ENCODE measurements around the gene HIPK4. TPM values are rescaled to one million over a fixed set of nuclear protein-coding genes. Genes with fewer than 3 reads are reported as not detected.

The HIPK4 gene
- total RNA-seq, 1 donor from 2014 or later: not detected

GRCh38 chr19:40394816-40395210, 4.8 kb upstream of the HIPK4 start:
- Mint-ChIP-seq H3K27me3 (ENCODE audit: insufficient read depth) (no peaks in the 10 kb centered on the region), H3K36me3 (ENCODE audit: low read depth) (no peaks in the 10 kb centered on the region), H3K27ac (no peak overlapping the region), H3K4me1 (ENCODE audit: low read depth) (peaks cover 10% of the 10 kb centered on the region), H3K9me3 (no peaks in the 10 kb centered on the region), H3K4me3 (no peak overlapping the region)
- no peak for DNase-seq (ENCODE audit: low spot score)
- intact Hi-C loops (cut with micrococcal nuclease): no loop called here

GRCh38 chr19:40393894-40394815, 4.2 kb upstream of the HIPK4 start:
- intact Hi-C loops (cut with micrococcal nuclease): no loop called here
- DNase-seq (ENCODE audit: low spot score): no peak
- H3K4me1 Mint-ChIP-seq (ENCODE audit: low read depth): peaks cover 6% of the 10 kb centered on the region
- H3K27ac Mint-ChIP-seq: no peak overlapping the region
- H3K36me3 Mint-ChIP-seq (ENCODE audit: low read depth): no peaks in the 10 kb centered on the region
- H3K27me3 Mint-ChIP-seq (ENCODE audit: insufficient read depth): no peaks in the 10 kb centered on the region
- no peak overlapping the region for H3K4me3 Mint-ChIP-seq
- H3K9me3 Mint-ChIP-seq: no peaks in the 10 kb centered on the region

- no peak for DNase-seq (ENCODE audit: low spot score)
- H3K4me1 Mint-ChIP-seq (ENCODE audit: low read depth): no peaks in the 10 kb centered on the region
- H3K27ac Mint-ChIP-seq: no peak overlapping the region
- H3K4me3 Mint-ChIP-seq: no peak overlapping the region
- intact Hi-C loops (cut with micrococcal nuclease): no loop called here
- no peaks in the 10 kb centered on the region for H3K36me3 Mint-ChIP-seq (ENCODE audit: low read depth)
- H3K27me3 Mint-ChIP-seq (ENCODE audit: insufficient read depth): peaks cover 2% of the 10 kb centered on the region
- no peaks in the 10 kb centered on the region for H3K9me3 Mint-ChIP-seq
These were observed 3.0 kb upstream of the HIPK4 start for GRCh38 chr19:40392894-40393517.

- intact Hi-C loops (cut with micrococcal nuclease): no loop called here
- no peak for DNase-seq (ENCODE audit: low spot score)
- Mint-ChIP-seq H3K36me3 (ENCODE audit: low read depth) (no peaks in the 10 kb centered on the region), H3K9me3 (no peaks in the 10 kb centered on the region), H3K27me3 (ENCODE audit: insufficient read depth) (peaks cover 2% of the 10 kb centered on the region), H3K4me3 (no peak overlapping the region), H3K27ac (no peak overlapping the region), H3K4me1 (ENCODE audit: low read depth) (no peaks in the 10 kb centered on the region)
These were observed 2.1 kb upstream of the HIPK4 start for GRCh38 chr19:40392123-40392522.

- intact Hi-C loops (cut with micrococcal nuclease): no loop called here
- no peak for DNase-seq (ENCODE audit: low spot score)
- H3K27ac Mint-ChIP-seq: no peak overlapping the region
- H3K27me3 Mint-ChIP-seq (ENCODE audit: insufficient read depth): peaks cover 4% of the 10 kb centered on the region
- no peak overlapping the region for H3K4me3 Mint-ChIP-seq
- no peaks in the 10 kb centered on the region for H3K4me1 Mint-ChIP-seq (ENCODE audit: low read depth)
- H3K36me3 Mint-ChIP-seq (ENCODE audit: low read depth): no peaks in the 10 kb centered on the region
- no peaks in the 10 kb centered on the region for H3K9me3 Mint-ChIP-seq
These were observed 437 bp downstream of the HIPK4 start for GRCh38 chr19:40389404-40390083.

GRCh38 chr19:40388481-40388880, 1.5 kb downstream of the HIPK4 start:
- H3K27me3 Mint-ChIP-seq (ENCODE audit: insufficient read depth): peaks cover 4% of the 10 kb centered on the region
- no peaks in the 10 kb centered on the region for H3K9me3 Mint-ChIP-seq
- intact Hi-C loops (cut with micrococcal nuclease): no loop called here
- no peaks in the 10 kb centered on the region for H3K4me1 Mint-ChIP-seq (ENCODE audit: low read depth)
- DNase-seq (ENCODE audit: low spot score): no peak
- H3K36me3 Mint-ChIP-seq (ENCODE audit: low read depth): no peaks in the 10 kb centered on the region
- H3K4me3 Mint-ChIP-seq: no peak overlapping the region
- H3K27ac Mint-ChIP-seq: no peak overlapping the region

- Mint-ChIP-seq H3K9me3 (no peaks in the 10 kb centered on the region), H3K4me3 (no peak overlapping the region), H3K36me3 (ENCODE audit: low read depth) (no peaks in the 10 kb centered on the region), H3K4me1 (ENCODE audit: low read depth) (no peaks in the 10 kb centered on the region), H3K27ac (no peak overlapping the region), H3K27me3 (ENCODE audit: insufficient read depth) (peaks cover 4% of the 10 kb centered on the region)
- no peak for DNase-seq (ENCODE audit: low spot score)
- intact Hi-C loops (cut with micrococcal nuclease): no loop called here
These were observed 2.8 kb downstream of the HIPK4 start for GRCh38 chr19:40387155-40387554.

- Mint-ChIP-seq H3K27me3 (ENCODE audit: insufficient read depth) (peaks cover 4% of the 10 kb centered on the region), H3K36me3 (ENCODE audit: low read depth) (no peaks in the 10 kb centered on the region), H3K9me3 (no peaks in the 10 kb centered on the region), H3K4me3 (no peak overlapping the region), H3K27ac (no peak overlapping the region), H3K4me1 (ENCODE audit: low read depth) (no peaks in the 10 kb centered on the region)
- DNase-seq (ENCODE audit: low spot score): no peak
- intact Hi-C loops (cut with micrococcal nuclease): no loop called here
These were observed 6.2 kb downstream of the HIPK4 start for GRCh38 chr19:40383668-40384248.

GRCh38 chr19:40381321-40381720, 8.7 kb downstream of the HIPK4 start:
- no peak overlapping the region for H3K27ac Mint-ChIP-seq
- no peak overlapping the region for H3K4me3 Mint-ChIP-seq
- no peaks in the 10 kb centered on the region for H3K4me1 Mint-ChIP-seq (ENCODE audit: low read depth)
- H3K27me3 Mint-ChIP-seq (ENCODE audit: insufficient read depth): peaks cover 3% of the 10 kb centered on the region
- intact Hi-C loops (cut with micrococcal nuclease): no loop called here
- H3K9me3 Mint-ChIP-seq: no peaks in the 10 kb centered on the region
- DNase-seq (ENCODE audit: low spot score): no peak
- H3K36me3 Mint-ChIP-seq (ENCODE audit: low read depth): no peaks in the 10 kb centered on the region

- H3K27me3 Mint-ChIP-seq (ENCODE audit: insufficient read depth): peaks cover 3% of the 10 kb centered on the region
- H3K9me3 Mint-ChIP-seq: no peaks in the 10 kb centered on the region
- no peak for DNase-seq (ENCODE audit: low spot score)
- no peak overlapping the region for H3K4me3 Mint-ChIP-seq
- H3K27ac Mint-ChIP-seq: no peak overlapping the region
- H3K4me1 Mint-ChIP-seq (ENCODE audit: low read depth): no peaks in the 10 kb centered on the region
- no peaks in the 10 kb centered on the region for H3K36me3 Mint-ChIP-seq (ENCODE audit: low read depth)
- intact Hi-C loops (cut with micrococcal nuclease): no loop called here
These were observed 9.6 kb downstream of the HIPK4 start for GRCh38 chr19:40380199-40381037.

- no peaks in the 10 kb centered on the region for H3K9me3 Mint-ChIP-seq
- H3K36me3 Mint-ChIP-seq (ENCODE audit: low read depth): peaks cover 1% of the 10 kb centered on the region
- no peak for DNase-seq (ENCODE audit: low spot score)
- peaks cover 7% of the 10 kb centered on the region for H3K4me1 Mint-ChIP-seq (ENCODE audit: low read depth)
- no peaks in the 10 kb centered on the region for H3K27me3 Mint-ChIP-seq (ENCODE audit: insufficient read depth)
- no peak overlapping the region for H3K4me3 Mint-ChIP-seq
- no peak overlapping the region for H3K27ac Mint-ChIP-seq
- intact Hi-C loops (cut with micrococcal nuclease): no loop called here
These were observed 10.4 kb downstream of the HIPK4 start for GRCh38 chr19:40379446-40380198.

GRCh38 chr19:40378509-40378908, 11.5 kb downstream of the HIPK4 start:
- intact Hi-C loops (cut with micrococcal nuclease): no loop called here
- H3K27me3 Mint-ChIP-seq (ENCODE audit: insufficient read depth): no peaks in the 10 kb centered on the region
- no peak overlapping the region for H3K27ac Mint-ChIP-seq
- peaks cover 11% of the 10 kb centered on the region for H3K4me1 Mint-ChIP-seq (ENCODE audit: low read depth)
- DNase-seq (ENCODE audit: low spot score): no peak
- no peaks in the 10 kb centered on the region for H3K9me3 Mint-ChIP-seq
- H3K4me3 Mint-ChIP-seq: no peak overlapping the region
- H3K36me3 Mint-ChIP-seq (ENCODE audit: low read depth): peaks cover 3% of the 10 kb centered on the region
